HG03025 (cell line): ENCODE results near the gene RTKN.

Source experiments
- ATAC-seq: cut with Tn5 transposase; IDR thresholded peaks from one replicate; pipeline ENCODE4 v1.9.1; 2021; ENCODE audit warnings: mild to moderate bottlenecking, moderate library complexity; ENCODE audit not compliant: unreplicated experiment, low FRiP score

Gene RTKN

GRCh38 chr2:74384051-74384450 lies 57.7 kb downstream of the RTKN start:
- no peak for ATAC-seq

DNA sequence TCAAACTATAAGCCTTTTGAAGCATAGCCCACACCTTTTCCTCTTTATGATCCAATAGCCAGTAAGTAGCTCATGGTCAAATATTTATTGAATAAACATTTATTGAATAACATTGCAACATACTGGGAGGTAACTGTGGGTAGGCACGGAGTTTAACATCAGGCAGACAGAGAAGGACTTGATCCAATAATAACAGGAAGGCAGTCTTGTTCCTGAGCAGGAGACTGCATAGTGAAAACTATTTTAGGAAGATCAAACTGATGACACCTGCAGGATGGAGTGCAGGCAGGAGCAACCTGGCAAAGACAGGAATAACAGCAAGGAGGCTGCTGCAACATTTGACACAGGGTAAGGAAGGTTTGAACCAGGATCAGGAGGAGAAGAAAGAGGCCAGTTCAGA lies 58.5 kb downstream of the RTKN start:
- ATAC-seq: no peak

DNA sequence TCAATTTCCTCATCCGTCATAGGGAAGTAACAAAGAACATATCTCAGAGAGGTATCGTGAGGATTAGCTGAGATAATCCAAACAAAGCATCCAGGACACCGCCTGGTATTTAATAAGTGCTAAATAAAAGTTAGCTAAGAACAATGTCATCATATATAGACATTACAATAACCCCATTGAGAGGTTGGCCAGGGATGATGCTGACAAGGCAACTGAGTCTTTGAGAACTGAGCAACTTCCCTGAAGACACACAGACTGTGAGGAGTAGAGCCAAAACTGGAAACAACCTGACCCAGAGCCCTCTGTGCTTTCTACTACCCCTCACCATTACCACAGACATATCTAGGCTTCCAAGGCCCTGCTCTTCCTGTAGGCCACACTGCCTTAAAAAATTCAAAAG lies 60.0 kb downstream of the RTKN start:
- no peak for ATAC-seq

- ATAC-seq: no peak
Measured at GRCh38 chr2:74379851-74380789, 61.6 kb downstream of the RTKN start, which contains the start of gene DCTN1. Gene DCTN1, minus strand, starts transcription at chr2:74380311. Its CDS starts 274 bp downstream, at chr2:74380037.

DNA sequence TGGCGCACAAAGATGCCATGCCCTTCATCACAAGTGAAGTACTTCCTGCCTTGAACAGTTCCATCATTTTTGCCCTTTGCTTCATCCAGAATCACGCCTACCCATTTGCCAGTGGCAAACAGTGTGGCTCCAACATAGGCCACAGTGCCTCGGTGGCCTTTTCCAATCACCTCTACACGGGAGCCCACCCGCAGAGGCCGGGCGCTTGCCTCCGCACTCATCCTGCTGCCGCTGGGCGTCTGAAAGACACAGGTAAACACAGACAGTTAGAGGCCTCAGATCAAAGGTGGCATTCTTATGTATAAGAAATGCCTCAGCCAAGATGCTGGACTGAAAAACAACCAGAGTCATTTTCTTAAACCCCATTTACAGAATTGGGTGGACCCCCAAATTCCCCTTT lies 63.7 kb downstream of the RTKN start:
- no peak for ATAC-seq

DNA sequence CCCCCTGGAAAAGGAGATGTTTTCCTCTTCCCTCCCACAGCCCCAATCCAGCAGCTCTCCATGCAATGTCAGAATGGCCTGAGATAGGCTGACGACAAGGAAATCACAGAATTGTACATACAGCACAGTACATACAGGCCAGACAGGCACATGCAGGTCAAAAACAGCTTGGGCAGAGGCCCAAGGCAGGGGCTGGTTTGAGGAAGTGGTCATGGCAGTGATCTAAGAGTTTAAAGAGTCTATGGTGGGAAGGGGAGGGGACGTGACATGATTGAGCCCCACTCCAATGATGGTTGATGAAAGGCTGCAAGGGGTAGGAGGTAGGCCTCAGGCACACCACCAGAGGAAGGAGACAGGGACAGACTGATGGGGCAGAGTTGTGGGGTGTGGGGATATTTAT lies 65.9 kb downstream of the RTKN start:
- ATAC-seq: no peak
